HEK293T (cell line): Measurements from ENCODE around the gene OR14C36.

Experiments used
- FOXA1 ChIP-seq: fragments of 450-650 bp; IDR thresholded peaks from 2 replicates; pipeline ENCODE4 v1.6.1; 2016; ENCODE audit warnings: mild to moderate bottlenecking
- FOXM1 ChIP-seq: fragments of 450-650 bp; IDR thresholded peaks from 2 replicates; pipeline ENCODE4 v1.6.1; 2017; ENCODE audit warnings: mild to moderate bottlenecking, borderline replicate concordance
- PKNOX1 ChIP-seq: fragments of 450-650 bp; IDR thresholded peaks from 2 replicates; pipeline ENCODE4 v1.6.1; 2016
- SP1 ChIP-seq: fragments of 450-650 bp; IDR thresholded peaks from 2 replicates; pipeline ENCODE4 v1.6.1; 2017
- SUZ12 ChIP-seq: fragments of 450-650 bp; IDR thresholded peaks from 2 replicates; pipeline ENCODE4 v1.6.1; 2016; ENCODE audit warnings: mild to moderate bottlenecking

GRCh38 chr1:248393050-248393449, 44.5 kb downstream of the OR14C36 start:
- TF ChIP-seq PKNOX1, result no peak
- TF ChIP-seq FOXA1, result no peak
- no peak for TF ChIP-seq SP1
- no peak for TF ChIP-seq FOXM1
- TF ChIP-seq SUZ12, result no peak
